Fibroblast of upper back skin (primary cell): ENCODE data around the gene KLF1.
"Not testable (repeated sequence)": the region's sequence is repeated elsewhere in the genome, so short reads cannot be mapped to it uniquely, and the experiment has no call there.

Experiments
- DNase-seq: peaks from one replicate; pipeline ENCODE4 v3.0.0-alpha.2; 2013

KLF1 gene

DNA sequence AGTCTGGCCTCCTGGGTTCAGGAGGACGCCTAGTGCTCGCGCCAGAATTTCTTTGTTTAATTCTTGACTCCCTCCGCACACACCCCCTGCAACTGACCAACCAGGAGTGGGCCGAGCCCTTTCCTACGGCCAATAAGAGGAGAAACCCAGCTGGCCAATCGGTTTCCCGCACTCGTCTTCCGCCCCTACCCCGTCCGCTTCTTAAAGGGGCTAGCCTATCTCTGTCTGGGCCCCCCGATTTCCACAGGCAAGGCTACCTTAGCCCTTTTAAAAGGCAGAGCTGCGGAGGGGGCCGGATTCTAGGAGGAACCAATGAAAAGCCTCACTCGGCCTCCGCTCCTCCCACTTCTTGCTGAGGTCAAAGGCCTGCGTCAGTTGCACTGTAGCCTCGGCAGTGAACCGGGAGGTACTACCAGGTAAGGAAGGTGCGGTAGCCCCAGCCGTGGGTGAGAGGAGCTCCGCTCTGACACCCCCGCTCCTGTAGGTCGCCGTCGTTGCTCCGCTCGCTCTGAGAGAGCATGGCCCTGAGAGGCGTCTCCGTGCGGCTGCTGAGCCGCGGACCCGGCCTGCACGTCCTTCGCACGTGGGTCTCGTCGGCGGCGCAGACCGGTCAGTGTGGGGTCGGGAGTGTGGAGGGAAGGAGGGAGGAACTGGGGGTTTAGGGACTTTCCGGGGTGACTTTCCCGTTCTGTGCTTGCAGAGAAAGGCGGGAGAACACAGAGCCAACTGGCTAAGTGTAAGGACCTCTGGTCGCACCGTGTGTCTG is 4.0 kb upstream of the KLF1 start, which contains the start of gene GCDH:
GCDH (plus strand) TSS at position 374 of the 766 bp plus-strand sequence; CDS start at position 519, 145 bp downstream.
- peak; percentile 99 for DNase-seq

DNA sequence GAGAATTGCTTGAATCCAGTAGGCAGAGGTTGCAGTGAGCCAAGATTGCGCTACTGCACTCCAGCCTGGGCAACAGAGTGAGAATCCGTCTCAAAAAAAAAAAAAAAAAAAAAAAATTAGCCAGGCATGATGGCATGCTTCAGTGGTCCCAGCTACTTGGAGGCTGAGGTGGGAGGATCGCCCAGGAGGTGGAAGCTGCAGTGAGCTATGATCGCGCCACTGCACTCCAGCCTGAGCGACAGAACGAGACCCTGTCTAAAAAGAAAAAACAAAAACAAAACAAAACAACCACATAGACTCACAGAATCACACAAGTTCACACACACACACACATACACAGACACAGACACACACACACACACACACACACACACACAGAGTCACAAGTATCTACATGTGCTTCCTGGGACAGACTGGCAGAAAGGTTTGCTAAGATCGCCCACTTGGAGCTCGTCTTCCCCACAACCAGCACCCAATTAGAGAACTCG is 3.3 kb upstream of the KLF1 start:
- DNase-seq: not testable (repeated sequence)

DNA sequence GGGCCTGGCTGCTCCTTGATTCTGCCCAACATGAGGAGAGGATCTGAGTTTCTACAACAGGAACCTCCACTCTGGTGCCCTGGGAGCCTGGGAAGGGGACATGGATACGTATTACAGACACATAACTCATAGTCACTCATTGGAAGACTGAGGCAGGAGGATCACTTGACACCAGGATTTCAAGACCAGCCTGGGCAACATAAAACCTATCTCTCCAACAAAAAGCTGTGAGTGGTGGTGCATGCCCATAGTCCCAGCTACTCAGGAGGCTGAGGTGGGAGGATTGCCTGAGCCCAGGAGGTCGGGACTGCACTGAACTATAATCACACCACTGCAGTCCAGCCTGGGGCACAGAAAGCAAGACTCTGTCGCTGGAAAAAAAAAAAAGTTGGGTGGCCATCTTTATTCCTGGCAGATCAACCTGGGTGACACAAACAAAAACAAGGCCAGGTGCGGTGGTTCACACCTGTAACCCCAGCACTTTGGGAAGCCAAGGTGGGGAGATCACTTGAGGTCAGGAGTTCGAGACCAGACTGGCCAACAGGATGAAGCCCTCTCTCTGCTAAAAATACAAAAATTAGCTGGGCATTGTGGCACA is 1.1 kb upstream of the KLF1 start:
- no peak for DNase-seq

DNA sequence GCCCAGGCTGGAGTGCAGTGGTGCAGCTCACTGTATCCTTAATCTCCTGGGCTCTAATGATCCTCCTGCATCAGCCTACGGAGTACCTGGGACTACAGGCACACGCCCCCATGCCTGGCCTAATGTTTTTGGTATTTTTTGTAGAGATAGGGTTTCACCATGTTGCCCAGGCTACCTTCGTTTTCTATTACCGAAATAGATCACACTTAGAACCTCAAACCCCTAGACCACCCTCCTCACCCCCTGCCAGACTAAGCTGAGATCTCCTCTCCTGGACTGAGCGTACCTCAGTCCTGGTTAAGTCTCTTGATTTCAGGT is 391 bp downstream of the KLF1 start:
- DNase-seq: no peak

DNA sequence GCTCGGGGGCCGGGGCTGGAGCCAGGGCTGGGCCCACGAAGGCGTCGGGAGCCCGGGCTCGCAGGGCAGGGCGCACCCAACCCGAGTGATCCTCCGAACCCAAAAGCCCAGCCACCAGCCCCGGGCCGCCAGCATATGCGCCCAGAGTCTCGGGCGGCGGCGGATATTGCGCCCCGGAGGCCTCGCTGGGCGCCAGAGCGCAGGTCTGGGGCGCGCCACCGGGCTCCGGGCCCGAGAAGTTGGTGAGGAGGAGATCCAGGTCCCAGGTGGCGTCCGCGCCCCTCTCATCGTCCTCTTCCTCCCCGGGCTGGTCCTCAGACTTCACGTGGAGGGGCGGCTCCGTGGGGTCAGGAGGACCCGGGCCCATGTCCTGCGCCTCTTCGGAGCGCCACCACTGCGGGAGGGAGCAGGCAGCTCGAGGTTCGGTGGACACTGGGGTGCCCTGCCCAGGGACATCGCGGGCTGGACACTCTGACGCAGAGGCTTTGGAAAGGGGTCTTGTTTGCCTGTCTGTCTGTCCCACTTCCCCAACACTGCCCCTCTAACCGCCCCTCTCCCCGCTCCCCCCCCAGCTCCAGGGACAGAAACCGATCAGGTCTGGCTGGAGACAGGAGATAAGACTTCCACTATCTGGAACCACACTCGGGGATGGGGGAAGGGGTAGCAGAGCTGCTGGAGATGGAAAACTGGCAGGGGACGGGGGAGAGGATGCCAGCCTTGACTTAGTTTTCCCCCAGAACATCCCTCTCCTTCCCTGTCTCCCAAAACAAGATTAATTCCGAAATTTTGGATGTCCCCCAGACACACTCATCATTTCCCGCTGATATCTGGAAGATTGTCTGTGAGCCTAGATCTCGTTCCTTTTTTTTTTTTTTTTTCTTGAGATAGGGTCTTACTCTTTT is 1.0 kb downstream of the KLF1 start:
- no peak for DNase-seq

DNA sequence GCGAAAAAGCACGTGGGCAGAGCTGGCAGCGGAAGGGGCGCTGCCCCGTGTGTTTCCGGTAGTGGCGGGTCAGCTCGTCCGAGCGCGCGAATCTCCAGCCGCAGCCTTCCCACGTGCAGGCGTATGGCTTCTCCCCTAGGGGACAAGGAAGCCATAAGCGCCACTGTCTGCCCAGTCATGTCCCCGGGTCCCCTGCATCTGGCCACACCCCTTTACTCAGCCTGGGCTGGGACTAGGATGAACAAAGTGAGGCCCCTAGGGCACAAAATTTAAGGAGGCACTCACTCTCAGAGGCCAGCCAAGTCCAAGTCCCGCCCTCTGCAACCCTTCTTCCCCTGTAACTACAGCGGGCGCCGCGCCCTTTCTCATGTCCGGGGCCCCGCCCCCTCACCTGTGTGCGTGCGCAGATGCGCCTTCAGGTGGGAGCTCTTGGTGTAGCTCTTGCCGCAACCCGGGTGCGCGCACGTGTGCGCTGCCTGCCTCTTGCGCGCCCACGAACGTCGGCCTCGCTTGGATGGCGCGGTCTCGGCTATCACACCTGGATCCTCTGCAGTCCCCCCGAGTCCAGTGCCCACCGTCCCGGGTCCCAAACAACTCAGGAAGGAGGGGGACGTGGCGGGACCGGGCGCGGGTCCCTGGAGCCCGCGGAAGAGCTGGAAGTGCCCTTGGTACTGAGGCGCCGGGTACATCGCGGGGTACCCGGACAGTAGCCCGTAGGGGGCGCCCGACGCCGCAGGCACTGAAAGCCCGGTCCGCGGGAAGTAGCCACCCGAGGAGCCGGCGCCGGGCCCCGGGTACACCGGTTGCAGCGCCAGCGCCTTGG is 1.9 kb downstream of the KLF1 start:
- peak; percentile 21 for DNase-seq

DNA sequence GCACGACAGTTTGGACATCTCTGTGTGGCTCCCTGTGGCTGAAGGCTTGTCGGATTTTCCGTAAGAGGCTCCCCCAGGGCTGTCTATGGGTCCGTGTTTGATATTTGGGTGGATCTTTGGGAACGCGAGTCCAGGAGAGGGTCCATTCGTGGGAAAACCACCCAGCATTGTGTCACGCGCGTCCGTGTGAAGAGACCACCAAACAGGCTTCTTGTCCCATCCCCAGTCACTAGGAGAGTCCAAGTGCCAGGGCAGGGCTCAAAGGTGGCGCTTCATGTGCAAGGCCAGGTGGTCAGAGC is 2.4 kb downstream of the KLF1 start:
- DNase-seq: no peak

DNA sequence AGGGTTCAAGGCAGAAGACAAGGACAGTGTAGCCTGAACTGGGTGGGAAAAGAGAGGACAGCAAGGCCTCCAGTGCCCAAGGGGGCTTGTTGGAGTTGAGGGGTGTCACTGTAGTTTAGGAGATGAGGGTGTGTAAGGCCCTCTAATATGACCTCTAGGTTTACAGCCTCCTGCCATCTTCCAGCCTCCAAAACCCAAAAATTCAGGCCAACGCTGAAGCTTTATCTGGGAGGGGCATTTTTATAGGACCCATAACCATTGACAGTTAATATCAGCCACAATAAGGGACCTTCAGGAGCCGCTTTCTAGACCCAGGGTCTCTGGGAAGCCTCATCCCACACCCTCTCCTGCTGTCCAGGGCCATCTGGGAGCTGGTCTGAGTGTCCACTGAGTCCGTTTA is 2.8 kb downstream of the KLF1 start:
- no peak for DNase-seq

DNA sequence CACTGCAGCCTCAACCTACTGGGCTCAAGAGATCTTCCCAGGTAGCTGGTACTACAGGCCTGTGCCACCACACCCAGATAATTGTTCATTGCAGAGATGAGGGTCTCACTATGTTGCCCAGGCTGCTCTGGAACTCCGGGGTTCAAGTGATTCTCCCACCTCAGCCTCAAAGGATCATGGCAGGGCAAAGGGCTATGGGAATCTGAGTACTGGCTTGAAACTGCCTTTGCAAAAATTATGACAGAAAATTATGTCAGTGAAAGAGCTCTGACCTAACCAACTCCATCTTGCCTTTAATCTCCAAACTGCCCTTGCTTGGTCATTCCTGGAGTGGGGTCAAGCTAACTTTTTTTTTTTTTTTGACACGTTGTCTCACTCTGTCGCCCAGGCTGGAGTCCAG is 4.4 kb downstream of the KLF1 start:
- no peak for DNase-seq

DNA sequence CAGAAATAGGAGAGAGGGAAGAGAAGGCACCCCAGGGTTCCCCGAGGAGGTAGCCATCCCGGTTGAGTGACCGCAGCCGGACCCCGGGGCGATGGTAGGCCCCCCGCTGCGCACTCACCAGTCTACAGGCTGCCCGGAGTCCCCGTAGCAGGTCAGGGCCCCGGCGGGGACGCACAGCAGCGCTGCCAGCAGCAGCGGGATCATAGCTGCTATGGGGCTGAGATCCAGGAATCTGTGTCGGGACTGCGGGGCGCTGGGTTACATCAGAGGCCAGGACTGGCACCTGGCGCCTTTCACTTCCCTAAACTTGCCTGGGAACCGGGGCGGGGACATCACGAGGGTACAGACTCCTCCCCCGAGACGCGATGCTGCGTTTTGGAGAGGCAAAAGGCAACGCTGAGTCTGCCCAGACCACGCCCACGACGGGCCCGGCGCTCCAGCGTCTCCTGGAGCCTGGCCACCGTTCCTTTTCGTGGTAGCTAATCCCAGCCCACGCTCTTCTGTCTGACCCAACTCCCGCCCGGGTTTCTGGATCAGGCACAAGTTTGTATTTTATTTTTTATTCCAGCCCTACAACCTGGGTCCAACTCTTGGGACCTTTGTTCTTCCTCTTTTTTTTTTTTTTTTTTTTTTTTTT is 5.7 kb downstream of the KLF1 start, which contains the start of gene DNASE2:
DNASE2 (minus strand) TSS at position 278 of the 637 bp plus-strand sequence; CDS start at position 204, 74 bp downstream.
- peak; percentile 89 for DNase-seq

DNA sequence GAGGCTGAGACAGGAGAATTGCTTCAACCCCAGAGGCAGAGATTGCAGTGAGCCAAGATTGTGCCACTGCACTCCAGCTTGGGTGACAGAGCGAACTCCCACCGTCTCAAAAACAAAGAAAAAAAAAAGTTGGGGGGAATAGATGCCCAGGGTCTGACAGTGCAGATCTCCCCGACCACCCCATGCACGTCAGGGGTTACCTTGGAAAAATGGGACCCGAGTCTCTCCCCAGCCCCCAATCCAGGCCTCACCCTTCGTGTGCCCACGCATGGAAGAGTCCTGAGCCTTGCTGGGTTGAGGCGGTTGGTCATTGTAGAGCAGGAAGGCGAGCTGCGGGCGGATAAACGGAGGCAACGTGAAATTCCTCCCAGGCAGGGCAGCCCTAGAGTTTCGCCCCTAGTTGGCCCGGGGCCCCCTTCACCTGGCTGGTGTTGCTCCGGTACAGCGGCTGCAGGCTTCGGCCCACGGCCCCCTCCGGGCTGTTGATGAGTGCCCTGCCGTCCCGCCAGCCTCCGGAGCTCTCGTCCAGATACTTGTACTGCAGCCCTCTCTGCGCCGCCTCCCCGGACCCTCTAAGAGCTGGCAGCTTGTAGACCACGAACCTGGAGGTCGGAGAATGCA is 6.3 kb downstream of the KLF1 start:
- DNase-seq: no peak

DNA sequence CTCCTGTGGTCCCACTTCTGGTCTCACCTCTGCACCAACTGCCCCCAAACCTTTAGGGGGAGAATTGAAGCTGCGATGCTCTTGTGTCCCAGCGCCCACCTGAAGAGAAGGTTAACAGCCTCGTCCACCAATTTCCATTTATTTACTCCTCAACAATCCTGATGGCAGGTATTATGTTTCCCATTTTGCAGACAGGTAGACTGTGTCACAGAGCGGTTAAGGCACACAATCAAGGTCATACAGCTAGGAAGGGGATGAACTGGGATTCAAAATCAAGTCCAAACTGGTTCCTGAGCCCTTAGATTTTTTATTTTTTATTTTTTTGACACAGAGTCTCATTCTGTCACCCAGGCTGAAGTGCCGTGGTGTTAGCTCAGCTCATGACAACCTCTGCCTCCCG is 11.9 kb downstream of the KLF1 start:
- DNase-seq: no peak

DNA sequence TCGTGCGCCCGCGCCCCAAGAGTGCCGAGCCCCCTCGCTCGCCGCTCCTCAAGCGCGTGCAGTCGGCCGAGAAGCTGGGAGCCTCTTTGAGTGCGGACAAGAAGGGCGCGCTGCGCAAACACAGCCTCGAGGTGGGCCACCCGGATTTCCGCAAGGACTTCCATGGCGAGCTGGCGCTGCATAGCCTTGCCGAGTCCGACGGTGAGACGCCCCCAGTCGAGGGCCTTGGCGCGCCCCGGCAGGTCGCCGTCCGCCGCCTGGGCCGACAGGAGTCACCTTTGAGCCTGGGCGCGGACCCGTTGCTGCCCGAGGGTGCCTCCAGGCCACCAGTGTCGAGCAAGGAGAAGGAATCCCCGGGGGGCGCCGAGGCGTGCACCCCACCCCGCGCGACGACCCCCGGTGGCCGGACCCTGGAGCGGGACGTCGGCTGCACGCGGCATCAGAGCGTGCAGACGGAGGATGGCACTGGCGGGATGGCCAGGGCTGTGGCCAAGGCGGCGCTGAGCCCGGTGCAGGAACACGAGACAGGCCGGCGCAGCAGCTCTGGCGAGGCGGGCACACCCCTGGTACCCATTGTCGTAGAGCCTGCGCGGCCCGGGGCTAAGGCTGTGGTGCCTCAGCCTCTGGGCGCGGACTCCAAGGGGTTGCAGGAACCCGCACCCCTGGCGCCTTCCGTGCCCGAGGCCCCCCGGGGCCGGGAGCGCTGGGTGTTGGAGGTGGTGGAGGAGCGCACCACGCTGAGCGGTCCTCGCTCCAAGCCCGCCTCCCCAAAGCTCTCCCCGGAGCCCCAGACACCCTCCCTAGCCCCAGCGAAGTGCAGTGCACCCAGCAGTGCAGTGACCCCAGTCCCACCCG is 12.9 kb downstream of the KLF1 start:
- no peak for DNase-seq

DNA sequence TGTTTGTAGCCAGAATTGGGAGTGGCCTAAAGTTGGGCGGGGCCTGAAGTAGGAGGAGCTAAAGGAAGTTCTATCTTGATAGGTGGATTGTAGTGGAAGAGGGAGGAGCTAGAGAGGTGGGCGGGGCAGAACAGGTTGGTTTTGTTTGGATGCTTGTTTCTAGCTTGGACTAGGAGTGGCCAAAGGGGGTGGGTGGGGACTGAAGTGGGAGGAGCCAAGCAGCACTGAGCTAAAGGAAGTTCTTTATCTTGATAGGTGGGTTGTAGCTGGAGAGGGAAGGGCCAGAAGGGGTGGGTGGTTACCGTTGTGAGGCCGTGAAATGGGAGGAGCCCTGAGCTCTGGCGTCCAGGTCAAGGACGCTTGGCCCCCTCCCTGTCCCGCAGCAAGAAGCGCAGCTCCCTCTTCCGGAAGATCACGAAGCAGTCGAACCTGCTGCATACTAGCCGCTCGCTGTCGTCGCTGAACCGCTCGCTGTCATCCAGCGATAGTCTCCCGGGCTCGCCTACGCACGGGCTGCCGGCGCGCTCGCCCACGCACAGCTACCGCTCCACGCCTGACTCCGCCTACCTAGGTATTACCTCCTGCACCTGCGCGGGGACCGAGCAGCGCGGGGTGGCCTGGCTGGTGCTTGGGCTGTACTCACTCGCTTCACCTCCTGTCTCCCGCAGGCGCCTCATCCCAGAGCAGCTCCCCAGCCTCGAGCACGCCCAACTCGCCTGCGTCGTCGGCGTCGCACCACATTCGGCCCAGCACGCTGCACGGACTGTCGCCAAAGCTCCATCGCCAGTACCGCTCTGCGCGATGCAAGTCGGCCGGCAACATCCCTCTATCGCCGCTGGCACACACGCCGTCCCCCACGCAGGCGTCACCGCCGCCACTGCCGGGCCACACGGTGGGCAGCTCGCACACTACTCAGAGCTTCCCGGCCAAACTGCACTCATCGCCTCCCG is 13.8 kb downstream of the KLF1 start:
- DNase-seq: peak; percentile 27

DNA sequence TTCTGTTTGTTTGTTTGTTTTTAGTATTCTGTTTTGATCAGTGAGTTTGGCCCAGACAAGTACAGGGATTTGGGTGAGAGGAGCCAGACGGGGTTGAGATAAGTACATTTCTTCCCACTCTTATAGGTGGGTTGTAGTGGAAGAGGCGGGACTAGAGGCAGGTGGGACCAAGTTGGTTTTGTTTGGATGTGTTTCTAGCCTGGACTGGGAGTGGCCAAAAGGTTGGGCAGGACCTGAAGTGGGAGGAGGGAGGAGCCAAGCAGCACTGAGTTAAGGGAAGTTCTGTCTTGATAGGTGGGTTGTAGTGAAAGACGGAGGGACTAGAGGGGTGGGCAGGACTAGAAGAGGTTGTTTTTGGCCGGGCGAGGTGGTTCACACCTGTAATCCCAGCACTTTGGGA is 14.7 kb downstream of the KLF1 start:
- DNase-seq: no peak

DNA sequence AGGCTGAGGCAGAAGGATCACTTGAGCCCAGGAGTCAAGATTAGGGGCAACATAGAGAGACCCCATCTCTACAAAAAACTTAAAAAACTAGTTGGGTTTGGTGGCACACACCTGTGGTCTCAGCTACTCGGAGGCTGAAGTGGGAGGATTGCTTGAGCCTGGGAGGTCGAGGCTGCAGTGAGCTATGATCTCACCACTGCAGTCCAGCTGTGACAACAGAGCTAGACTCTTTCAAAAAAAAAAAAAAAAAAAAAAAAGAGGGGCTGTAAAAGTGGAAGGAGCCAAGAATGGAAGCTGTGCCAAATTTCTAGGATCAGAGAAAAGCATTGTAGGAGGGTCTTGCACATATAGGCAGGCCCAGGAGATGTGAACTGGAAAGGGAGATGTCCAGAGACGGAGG is 15.3 kb downstream of the KLF1 start:
- DNase-seq: no peak

DNA sequence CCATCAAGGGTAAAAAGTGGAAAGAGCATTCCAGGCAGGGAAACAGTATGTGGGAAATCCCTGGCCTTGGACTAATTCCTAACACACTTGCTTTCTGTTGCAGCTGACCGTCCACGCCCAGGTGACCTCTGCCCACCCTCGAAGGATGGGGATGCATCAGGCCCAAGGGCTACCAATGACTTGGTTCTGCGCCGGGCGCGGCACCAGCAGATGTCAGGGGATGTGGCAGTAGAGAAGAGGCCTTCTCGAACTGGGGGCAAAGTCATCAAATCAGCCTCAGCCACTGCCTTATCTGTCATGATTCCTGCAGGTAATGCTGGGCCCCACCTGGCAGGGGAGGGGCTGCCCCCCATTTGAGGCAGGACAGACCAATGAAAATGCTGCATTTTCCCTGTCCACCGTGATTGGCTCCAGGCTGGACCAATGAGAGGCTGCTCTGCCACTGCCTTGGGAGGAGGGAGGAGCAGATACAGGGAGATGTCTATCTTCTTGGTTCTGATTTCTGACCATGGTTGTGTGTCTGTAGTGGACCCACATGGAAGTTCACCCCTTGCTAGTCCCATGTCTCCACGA is 18.4 kb downstream of the KLF1 start:
- DNase-seq: no peak

DNA sequence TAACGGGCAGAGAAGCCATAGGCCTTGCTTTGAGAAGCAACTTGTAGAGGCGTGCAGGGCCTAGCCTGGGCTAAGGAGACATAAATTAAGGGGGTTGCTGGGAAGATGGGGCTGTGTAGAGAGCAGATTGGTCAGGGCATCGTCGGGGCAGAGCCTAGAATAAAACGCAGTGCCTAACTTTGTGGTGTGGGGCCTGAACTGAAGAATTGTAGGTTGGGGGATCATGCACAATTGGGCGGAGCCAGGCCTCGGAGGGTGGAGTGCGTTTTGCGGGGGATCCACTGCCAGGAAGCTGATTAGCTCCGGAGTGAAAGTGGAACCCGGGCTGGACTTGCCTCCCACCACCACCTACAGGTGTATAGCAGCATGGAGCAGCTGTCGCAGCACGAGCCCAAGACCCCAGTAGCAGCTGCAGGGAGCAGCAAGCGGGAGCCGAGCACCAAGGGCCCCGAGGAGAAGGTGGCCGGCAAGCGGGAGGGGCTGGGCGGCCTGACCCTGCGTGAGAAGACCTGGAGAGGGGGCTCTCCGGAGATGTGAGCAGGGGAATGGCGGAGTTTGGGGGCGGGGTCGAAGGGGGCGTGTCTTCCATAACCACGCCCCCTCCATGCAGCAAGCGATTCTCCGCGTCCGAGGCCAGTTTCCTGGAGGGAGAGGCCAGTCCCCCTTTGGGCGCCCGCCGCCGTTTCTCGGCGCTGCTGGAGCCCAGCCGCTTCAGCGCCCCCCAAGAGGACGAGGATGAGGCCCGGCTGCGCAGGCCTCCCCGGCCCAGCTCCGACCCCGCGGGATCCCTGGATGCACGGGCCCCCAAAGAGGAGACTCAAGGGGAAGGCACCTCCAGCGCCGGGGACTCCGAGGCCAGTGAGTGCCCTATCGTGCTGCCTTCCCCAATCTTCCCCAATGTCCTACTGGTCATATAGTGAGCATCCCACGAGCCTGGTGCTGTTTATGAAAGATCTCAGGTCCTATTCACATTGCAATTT is 19.6 kb downstream of the KLF1 start:
- DNase-seq: peak; percentile 66
